Activated CD4-positive, alpha-beta T cell treated with anti-CD3 and anti-CD28 coated beads, Interleukin-2, Interleukin-6, amounts not matched to agents 100 ng/mL and 50 ng/mL, durations not matched to agents 16 hours and 8 hours (primary cell): ENCODE data around the gene SYNGR2.
"Not testable (repeated sequence)": the region's sequence is repeated elsewhere in the genome, so short reads cannot be mapped to it uniquely, and the experiment has no call there.

ENCODE experiments used
- DNase-seq: peaks from one replicate; pipeline ENCODE4 v3.0.0-alpha.2; 2020

Gene SYNGR2

GRCh38 chr17:78130437-78131101, 37.8 kb upstream of the SYNGR2 start, which contains the start of gene TMC8:
TSS of gene TMC8 (plus strand) at chr17:78130771. CDS start at chr17:78131589, 818 bp downstream.
- peak; percentile 94 for DNase-seq

- peak; percentile 62 for DNase-seq
Observed at GRCh38 chr17:78131172-78132083, 37.0 kb upstream of the SYNGR2 start.

GRCh38 chr17:78132084-78132676, 36.2 kb upstream of the SYNGR2 start:
- peak; percentile 82 for DNase-seq

GRCh38 chr17:78132767-78133178, 35.6 kb upstream of the SYNGR2 start:
- no peak for DNase-seq

GRCh38 chr17:78133179-78133951, 35.0 kb upstream of the SYNGR2 start:
- DNase-seq, result no peak

GRCh38 chr17:78133971-78134898, 34.1 kb upstream of the SYNGR2 start:
- peak; percentile 89 for DNase-seq

GRCh38 chr17:78134899-78135385, 33.4 kb upstream of the SYNGR2 start:
- no peak for DNase-seq

GRCh38 chr17:78135858-78136500, 32.4 kb upstream of the SYNGR2 start:
- DNase-seq, result no peak

- peak; percentile 73 for DNase-seq
Observed at GRCh38 chr17:78137392-78138203, 30.8 kb upstream of the SYNGR2 start.

- DNase-seq, result no peak
Observed at GRCh38 chr17:78138204-78139060, 29.9 kb upstream of the SYNGR2 start.

GRCh38 chr17:78139861-78140168, 28.6 kb upstream of the SYNGR2 start:
- DNase-seq, result not testable (repeated sequence)

GRCh38 chr17:78140169-78141051, 28.0 kb upstream of the SYNGR2 start:
- DNase-seq, result peak; percentile 99

GRCh38 chr17:78141437-78142118, 26.8 kb upstream of the SYNGR2 start:
- DNase-seq, result no peak

- DNase-seq, result no peak
Observed at GRCh38 chr17:78142119-78142861, 26.1 kb upstream of the SYNGR2 start.

- no peak for DNase-seq
Observed at GRCh38 chr17:78143214-78144146, 24.9 kb upstream of the SYNGR2 start.
